Spleen (tissue), 11 donors: ENCODE measurements around the gene GMDS. TPM values are rescaled to one million over a fixed set of nuclear protein-coding genes. Genes with fewer than 3 reads are reported as not detected.

Experiments
- DNase-seq: peaks from one replicate; pipeline ENCODE4 v3.0.0-alpha.2; 2020
- H3K27ac ChIP-seq, 8 donors: fragments of 200-600 bp; sonication (generic) in 7 of 8; 1 replicate in 4 of 8; 2 replicates in 4 of 8; pipeline versions ENCODE4 v1.5.0 to v1.8.0; 2016 to 2021; ENCODE audit warnings: inconsistent platforms in 4 of 8, mild to moderate bottlenecking in 4 of 8, moderate library complexity in 1 of 8
- H3K27me3 ChIP-seq, 7 donors: fragments of 200-600 bp; sonication (generic) in 6 of 7; replicated peaks in 1 of 7; 1 replicate in 4 of 7; 2 replicates in 3 of 7; pipeline versions ENCODE4 v1.5.0 to v1.8.0; 2016 to 2021; ENCODE audit warnings: inconsistent platforms in 3 of 7, mild to moderate bottlenecking in 1 of 7
- H3K36me3 ChIP-seq, 6 donors: fragments of 200-600 bp; sonication (generic) in 5 of 6; 1 replicate in 4 of 6; 2 replicates in 2 of 6; pipeline versions ENCODE4 v1.5.0 to v1.8.0; 2016 to 2021; ENCODE audit warnings: inconsistent platforms in 2 of 6
- H3K4me1 ChIP-seq, 6 donors: fragments of 200-600 bp; sonication (generic) in 5 of 6; 1 replicate in 3 of 6; 2 replicates in 3 of 6; pipeline versions ENCODE4 v1.5.0 to v1.8.0; 2016 to 2021; ENCODE audit warnings: inconsistent platforms in 3 of 6
- H3K4me3 ChIP-seq, 8 donors: fragments of 200-600 bp; sonication (generic) in 7 of 8; 1 replicate in 4 of 8; 2 replicates in 4 of 8; pipeline versions ENCODE4 v1.5.0 to v1.8.0; 2016 to 2021; ENCODE audit warnings: inconsistent platforms in 4 of 8, mild to moderate bottlenecking in 4 of 8, moderate library complexity in 2 of 8
- H3K9me3 ChIP-seq, 8 donors: fragments of 200-600 bp; sonication (generic) in 7 of 8; 1 replicate in 4 of 8; 2 replicates in 4 of 8; pipeline versions ENCODE4 v1.5.0 to v1.8.0; 2016 to 2021; ENCODE audit warnings: inconsistent platforms in 4 of 8
- CTCF ChIP-seq, 11 experiments: fragments of 200-600 bp in 7 of 11; fragments of 450-650 bp in 4 of 11; sonication (generic) in 4 of 11; IDR thresholded peaks in 8 of 11; conservative IDR thresholded peaks in 3 of 11; 1 replicate in 7 of 11; 2 replicates in 4 of 11; pipeline versions ENCODE4 v1.4.0 to v1.8.0; 2016 to 2021; ENCODE audit warnings: antibody characterized with exemption in 11 of 11, inconsistent platforms in 4 of 11, mild to moderate bottlenecking in 1 of 11
- POLR2A ChIP-seq, 3 donors: fragments of 450-650 bp; IDR thresholded peaks; one replicate each; pipeline ENCODE4 v1.5.1; 2017; ENCODE audit warnings: antibody characterized with exemption in 3 of 3, mild to moderate bottlenecking in 1 of 3
- POLR2AphosphoS5 ChIP-seq, 3 donors: sonication (generic); formaldehyde crosslinking; IDR thresholded peaks; one replicate each; pipeline ENCODE4 v1.5.1; 2017; ENCODE audit warnings: antibody characterized with exemption in 3 of 3
- WGBS, 5 donors: extraction: QIAGEN DNeasy Blood & Tissue Kit in 3 of 5; methylation state at CpG; one replicate each; pipeline versions ENCODE4 v1.1.5 to v1.1.7; 2013 to 2018; 5-methylcytosine and 5-hydroxymethylcytosine counted together
- intact Hi-C: fragments of 100-400 bp; cut with DNase I; formaldehyde crosslinking; loops from one replicate; pipeline ENCODE4 v1.15.0; 2023; ENCODE audit warnings: low total_unique reads
- polyA plus RNA-seq, 3 donors: library from polyadenylated mRNA; stranded (reverse); fragments of 200-250 nt; gene quantifications; one replicate each; pipeline ENCODE4 v1.2.1, GENCODE V29; 2013
- total RNA-seq, 7 donors: library from RNA; depleted of rRNA in 3 of 7; stranded (reverse); fragments of >200 nt in 3 of 7; fragmentation: NEBNext Ultra II Directional in 4 of 7; extraction: Animal tissue kit (Norgen Biotek cat#: 25700) in 4 of 7; gene quantifications; one replicate each; pipeline versions ENCODE4 v1.1.0 to v1.2.1, GENCODE V29; 2016 to 2021
- donor health status: healthy with polysubstance abuse.
- donor health status: DM: no; HTN: no; CAD: no; lungs with moderate emphysema.
- donor health status: DM: no; HTN: no; CAD: no.
- donor health status: Bipolar disorder and iron deficiency.
- donor health status: healthy.
- donor health status: DM: no; HTN: no; CAD: no.
- donor health status: DM: yes; HTN: yes; CAD: no.

GMDS gene
- total and polyA plus RNA-seq, 10 donors: 9.1 to 30.8 (median 17.7) TPM

DNA sequence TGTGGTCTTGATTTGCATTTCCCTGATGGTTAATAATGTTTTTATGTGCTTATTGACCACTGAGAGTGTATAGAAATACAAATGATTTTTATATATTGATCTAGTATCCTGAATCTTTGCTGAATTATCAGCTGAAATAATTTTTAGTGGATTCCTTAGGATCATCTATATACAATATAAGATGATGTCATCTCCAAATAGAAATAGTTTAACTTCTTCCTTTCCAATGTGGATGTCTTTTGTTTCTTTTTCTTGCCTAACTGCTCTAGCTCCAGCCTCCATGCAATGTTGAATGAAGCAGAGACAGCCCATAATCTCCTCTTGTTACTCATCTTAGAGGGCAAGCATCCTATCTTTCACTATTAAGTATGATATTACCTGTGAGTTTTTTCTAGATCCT, 226.4 kb downstream of the GMDS start:
- no peak overlapping the region for H3K4me3 ChIP-seq
- H3K9me3 ChIP-seq: peaks cover 0 to 27% (median 24%) of the 10 kb centered on the region in 8 donors
- intact Hi-C loops: no loop called here
- no peak for TF ChIP-seq POLR2A (IDR thresholded peaks at IDR 0.05)
- no peak for TF ChIP-seq POLR2AphosphoS5 (IDR thresholded peaks at IDR 0.05)
- no peak for TF ChIP-seq CTCF (IDR thresholded peaks at IDR 0.05 in 8 of 11, conservative IDR thresholded peaks at IDR 0.05 in 3 of 11)
- no peak overlapping the region for H3K27ac ChIP-seq
- no peak for DNase-seq
- H3K4me1 ChIP-seq: peaks cover 0 to 5% (median 0%) of the 10 kb centered on the region in 6 donors
- H3K36me3 ChIP-seq: no peaks in the 10 kb centered on the region
- peaks cover 0 to 6% (median 0%) of the 10 kb centered on the region in 7 donors for H3K27me3 ChIP-seq

GRCh38 chr6:2016040-2016439, 229.4 kb downstream of the GMDS start:
- no peaks in the 10 kb centered on the region for H3K27me3 ChIP-seq
- H3K9me3 ChIP-seq: peaks cover 0 to 38% (median 29%) of the 10 kb centered on the region in 8 donors
- H3K27ac ChIP-seq: no peak overlapping the region
- intact Hi-C loops: no loop called here
- H3K4me3 ChIP-seq: no peak overlapping the region
- no peak for TF ChIP-seq POLR2A (IDR thresholded peaks at IDR 0.05)
- TF ChIP-seq CTCF (IDR thresholded peaks at IDR 0.05 in 8 of 11, conservative IDR thresholded peaks at IDR 0.05 in 3 of 11): no peak
- TF ChIP-seq POLR2AphosphoS5 (IDR thresholded peaks at IDR 0.05): no peak
- WGBS, 5 donors: 80 to 94% (median 86%) methylated on average over 4 of the region's 4 CpGs
- no peaks in the 10 kb centered on the region for H3K36me3 ChIP-seq
- peaks cover 0 to 3% (median 0%) of the 10 kb centered on the region in 6 donors for H3K4me1 ChIP-seq
- DNase-seq: no peak

DNA sequence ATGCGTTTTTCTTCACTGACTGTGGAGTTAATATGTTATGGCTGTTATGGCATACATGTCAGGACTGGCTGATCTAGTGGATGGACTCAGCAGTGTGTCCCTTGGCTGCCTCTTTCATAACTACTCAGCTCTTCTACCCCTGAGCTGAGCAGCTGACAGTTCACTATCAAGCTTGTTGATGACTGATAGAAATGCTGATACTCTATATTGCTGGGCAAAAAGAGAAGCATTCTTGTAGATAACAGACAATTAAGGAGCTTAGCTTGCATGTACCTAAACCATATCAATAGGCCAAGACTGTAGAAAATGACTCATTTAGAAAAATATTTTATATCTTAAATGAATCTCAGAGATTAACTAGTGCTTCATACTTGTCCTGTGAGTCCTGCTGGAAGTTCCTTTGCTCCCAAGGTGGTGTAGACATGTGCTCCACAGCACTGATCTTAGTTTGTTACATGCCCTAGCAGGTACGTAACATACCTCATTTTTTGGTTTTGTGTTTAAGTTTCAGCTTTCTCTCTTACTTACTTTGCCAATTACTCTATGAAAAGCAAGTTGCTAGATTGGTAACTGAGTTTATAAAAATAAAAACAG, 236.9 kb downstream of the GMDS start:
- H3K27me3 ChIP-seq: no peaks in the 10 kb centered on the region
- H3K36me3 ChIP-seq: peaks cover 0 to 3% (median 0%) of the 10 kb centered on the region in 6 donors
- no peaks in the 10 kb centered on the region for H3K4me1 ChIP-seq
- intact Hi-C loops: no loop called here
- no peak overlapping the region for H3K27ac ChIP-seq
- DNase-seq: no peak
- H3K4me3 ChIP-seq: no peak overlapping the region
- peaks cover 0 to 21% (median 12%) of the 10 kb centered on the region in 8 donors for H3K9me3 ChIP-seq
- TF ChIP-seq POLR2AphosphoS5 (IDR thresholded peaks at IDR 0.05): no peak
- no peak for TF ChIP-seq CTCF (IDR thresholded peaks at IDR 0.05 in 8 of 11, conservative IDR thresholded peaks at IDR 0.05 in 3 of 11)
- TF ChIP-seq POLR2A (IDR thresholded peaks at IDR 0.05): no peak
- 76 to 99% (median 95%) methylated on average over 2 of the region's 2 CpGs for WGBS, 5 donors

GRCh38 chr6:2007165-2007564, 238.2 kb downstream of the GMDS start:
- TF ChIP-seq POLR2A (IDR thresholded peaks at IDR 0.05) (no peak), POLR2AphosphoS5 (IDR thresholded peaks at IDR 0.05) (no peak), CTCF (IDR thresholded peaks at IDR 0.05 in 8 of 11, conservative IDR thresholded peaks at IDR 0.05 in 3 of 11) (no peak)
- Histone ChIP-seq H3K36me3 (peaks cover 0 to 3% (median 0%) of the 10 kb centered on the region in 6 donors), H3K27ac (no peak overlapping the region), H3K27me3 (no peaks in the 10 kb centered on the region), H3K9me3 (peaks cover 0 to 18% (median 12%) of the 10 kb centered on the region in 8 donors), H3K4me3 (no peak overlapping the region), H3K4me1 (no peaks in the 10 kb centered on the region)
- WGBS, 5 donors: 62 to 90% (median 67%) methylated on average over 4 of the region's 4 CpGs
- intact Hi-C loops: no loop called here
- DNase-seq: no peak
